Measurements from ENCODE around the gene ST7.
"Not testable (repeated sequence)": the region's sequence is repeated elsewhere in the genome, so short reads cannot be mapped to it uniquely, and the experiment has no call there.

ST7 gene

GRCh38 chr7:116951366-116952292, 1.7 kb upstream of the ST7 start:
- DNase-seq = no peak

GRCh38 chr7:116952635-116953371, 498 bp upstream of the ST7 start:
- DNase-seq = peak; percentile 50

DNA sequence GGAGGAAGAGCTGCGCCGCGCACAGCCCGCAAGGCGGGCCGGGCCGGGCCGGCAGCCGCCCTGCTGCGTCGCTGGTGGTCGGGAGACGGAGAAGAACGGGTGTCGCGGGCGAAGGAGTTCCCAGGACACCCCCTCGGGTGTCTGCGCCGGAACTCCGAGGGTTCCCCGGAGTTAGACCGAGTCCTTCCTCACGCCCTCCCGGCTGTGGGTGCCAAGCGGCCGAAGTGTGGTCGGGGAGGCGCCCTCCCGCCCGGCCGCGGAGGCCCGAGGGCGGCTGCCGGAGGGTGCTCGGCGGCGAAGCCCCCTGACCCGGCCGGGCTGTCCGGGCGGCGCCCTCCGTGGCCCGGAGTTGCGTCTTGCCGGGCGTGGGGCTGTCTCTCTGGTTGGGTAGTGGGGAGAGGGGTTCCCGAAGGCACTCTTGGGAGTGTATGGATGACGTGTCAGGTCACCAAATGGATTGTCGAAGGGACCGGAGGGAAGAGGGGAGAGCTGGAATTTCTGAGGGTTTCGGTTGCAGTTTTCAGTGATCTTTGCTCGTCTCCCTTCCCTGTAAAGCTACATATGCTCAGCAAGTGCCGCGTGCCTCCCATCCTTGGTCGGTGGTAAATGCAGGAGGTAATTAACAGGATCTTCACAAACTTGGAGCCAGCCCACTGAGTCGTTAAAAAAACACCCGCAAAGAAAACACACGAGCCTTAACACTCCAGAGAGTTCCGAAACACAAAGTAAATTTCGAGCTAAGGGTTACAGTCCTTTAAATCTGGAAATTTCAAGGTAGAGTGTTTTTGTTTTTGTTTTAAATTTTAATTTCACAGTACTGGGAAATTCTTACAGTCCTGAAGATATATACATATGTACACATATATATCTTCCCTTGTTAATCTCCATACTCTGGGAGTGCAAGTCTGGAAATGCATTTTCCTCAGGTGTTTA, 871 bp downstream of the ST7 start:
- peak; percentile 69 for DNase-seq

- no peak for DNase-seq
Observed at GRCh38 chr7:116955340-116955739, 2.0 kb downstream of the ST7 start.

DNA sequence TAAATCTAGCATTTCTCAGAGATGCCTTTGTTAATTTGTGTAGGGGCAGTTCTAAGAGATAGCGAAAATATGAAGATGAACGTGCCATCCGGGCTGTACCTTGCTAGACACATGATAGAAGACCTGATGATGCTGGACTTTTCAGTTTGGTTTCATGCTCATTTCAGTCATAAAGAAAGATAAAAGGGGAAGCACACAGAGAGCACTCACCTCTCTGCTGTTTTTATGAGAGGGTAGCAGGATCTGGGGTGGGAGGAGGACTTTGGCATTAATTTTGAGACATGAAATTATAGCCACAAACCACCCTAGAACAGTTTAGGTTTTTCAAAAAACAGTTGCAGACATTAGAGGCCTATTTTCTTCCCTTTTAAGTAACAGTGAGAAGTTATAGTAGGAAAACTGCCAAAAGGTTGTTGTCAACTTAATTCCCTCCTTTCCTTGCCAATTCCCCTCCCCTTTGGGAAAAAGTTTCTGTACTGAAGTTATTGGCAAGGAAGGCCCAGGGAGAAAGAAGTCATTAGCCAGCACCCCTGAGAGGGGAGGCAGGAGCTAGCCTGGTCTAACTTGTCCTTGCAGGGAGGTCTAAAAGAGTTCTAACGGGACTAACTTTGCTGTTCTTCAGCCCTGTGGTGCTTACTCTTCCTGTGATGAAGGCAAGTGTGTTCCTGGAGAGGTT, 2.6 kb downstream of the ST7 start:
- no peak for DNase-seq

DNA sequence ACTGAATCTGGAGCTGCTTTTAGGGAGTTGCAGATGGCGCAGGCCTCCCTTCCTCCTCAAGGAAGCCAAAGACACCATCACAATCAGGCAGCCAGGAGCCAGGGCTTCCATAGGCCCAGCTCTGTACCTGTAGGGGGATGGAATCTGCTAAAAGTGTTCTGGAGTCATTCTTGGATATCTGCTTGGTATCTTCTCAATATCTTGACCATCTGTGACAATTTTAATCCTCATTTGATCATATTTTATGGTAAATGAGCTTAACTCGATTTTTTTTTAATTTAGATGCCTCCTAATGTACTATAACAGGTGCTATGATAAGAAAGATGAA, 3.1 kb downstream of the ST7 start:
- DNase-seq = no peak

- DNase-seq = peak; percentile 0
Observed at GRCh38 chr7:116957874-116958273, 4.6 kb downstream of the ST7 start.

DNA sequence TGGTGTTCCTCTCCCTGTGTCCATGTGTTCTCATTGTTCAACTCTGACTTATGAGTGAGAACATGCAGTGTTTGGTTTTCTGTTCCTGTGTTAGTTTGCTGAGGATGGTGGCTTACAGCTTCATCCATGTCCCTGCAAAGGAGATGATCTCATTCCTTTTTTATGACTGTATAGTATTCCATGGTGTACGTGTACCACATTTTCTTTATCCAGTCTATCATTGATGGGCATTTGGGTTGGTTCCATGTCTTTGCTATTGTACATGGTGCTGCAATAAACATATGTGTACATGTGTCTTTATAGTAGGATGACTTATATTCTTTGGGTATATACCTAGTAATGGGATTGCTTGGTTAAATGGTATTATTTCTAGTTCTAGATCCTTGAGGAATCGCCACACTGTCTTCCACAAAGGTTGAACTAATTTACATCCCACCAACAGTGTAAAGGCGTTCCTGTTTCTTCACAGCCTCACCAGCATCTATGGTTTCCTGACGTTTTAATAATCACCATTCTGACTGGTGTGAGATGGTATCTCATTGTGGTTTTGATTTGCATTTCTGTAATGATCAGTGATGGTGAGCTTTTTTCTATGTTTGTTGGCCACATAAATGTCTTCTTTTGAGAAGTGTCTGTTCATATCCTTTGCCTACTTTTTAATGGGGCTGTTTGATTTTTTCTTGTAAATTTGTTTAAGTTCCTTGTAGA, 8.8 kb downstream of the ST7 start:
- not testable (repeated sequence) for DNase-seq

DNA sequence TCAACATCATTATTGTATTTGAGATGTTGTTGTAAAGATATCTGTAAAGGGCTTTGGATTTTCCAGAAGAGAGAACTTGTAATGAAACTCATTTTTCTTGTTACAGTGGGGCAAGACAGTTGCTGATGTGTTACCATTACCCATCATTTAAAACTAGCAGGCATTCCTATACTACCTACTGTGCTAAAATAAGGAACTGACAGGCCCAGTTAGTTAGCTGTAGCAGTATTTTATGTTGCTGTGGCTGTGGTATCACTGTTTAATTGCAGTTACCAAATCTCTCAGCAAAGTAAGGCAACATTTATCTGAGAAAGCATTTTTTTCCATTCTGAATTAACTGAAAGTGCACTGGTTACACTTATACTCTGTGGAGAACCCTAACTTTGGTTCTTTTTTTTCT, 9.9 kb downstream of the ST7 start:
- no peak for DNase-seq

DNA sequence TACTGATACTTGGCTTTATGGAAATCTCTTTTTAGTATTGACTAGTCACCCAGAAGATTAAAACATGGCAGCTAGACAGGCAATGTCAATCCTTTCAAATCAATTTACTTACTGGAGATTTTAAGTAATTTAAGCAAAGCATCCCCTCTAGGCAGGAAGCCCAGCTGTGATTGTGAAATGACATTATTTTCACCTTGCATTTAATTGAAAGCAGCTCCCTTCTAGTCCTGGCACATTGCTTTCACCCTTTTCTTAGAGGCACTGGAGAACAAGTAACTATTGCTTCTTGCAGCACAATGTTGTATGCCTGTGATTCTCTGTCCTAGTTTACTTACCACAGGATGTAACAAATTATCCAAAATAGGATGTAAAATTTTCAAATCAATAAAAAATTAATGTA, 13.3 kb downstream of the ST7 start:
- no peak for DNase-seq

GRCh38 chr7:116967254-116967922, 14.1 kb downstream of the ST7 start:
- DNase-seq = no peak

GRCh38 chr7:116967983-116968382, 14.7 kb downstream of the ST7 start:
- DNase-seq = no peak

- no peak for DNase-seq
Observed at GRCh38 chr7:116968631-116969030, 15.3 kb downstream of the ST7 start.

DNA sequence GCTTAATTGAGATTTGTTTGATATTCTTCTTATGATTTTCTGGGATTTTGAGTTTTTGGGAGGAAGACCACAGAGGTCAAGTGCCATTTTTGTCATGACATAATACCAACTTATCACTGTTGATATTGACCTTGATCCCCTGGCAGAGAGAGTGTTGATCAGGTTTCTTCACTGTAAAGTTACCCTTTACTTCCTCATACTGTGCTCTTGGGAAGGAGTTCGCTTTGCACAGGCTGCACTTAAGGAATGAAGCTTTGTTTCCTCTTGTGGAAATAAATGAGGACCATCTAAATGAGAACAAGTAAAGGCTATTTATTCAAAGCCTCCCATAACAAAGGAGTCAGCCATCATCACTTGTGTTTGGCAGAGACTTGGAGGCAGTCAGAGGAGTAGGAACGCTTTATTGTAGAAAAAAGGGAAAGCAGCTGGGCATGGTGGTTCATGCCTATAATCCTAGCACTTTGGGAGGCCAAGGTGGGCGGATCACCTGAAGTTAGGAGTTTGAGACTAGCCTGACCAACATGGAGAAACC, 16.1 kb downstream of the ST7 start:
- no peak for DNase-seq

GRCh38 chr7:116970238-116970910, 17.1 kb downstream of the ST7 start:
- no peak for DNase-seq

GRCh38 chr7:116971153-116971552, 17.9 kb downstream of the ST7 start:
- not testable (repeated sequence) for DNase-seq

DNA sequence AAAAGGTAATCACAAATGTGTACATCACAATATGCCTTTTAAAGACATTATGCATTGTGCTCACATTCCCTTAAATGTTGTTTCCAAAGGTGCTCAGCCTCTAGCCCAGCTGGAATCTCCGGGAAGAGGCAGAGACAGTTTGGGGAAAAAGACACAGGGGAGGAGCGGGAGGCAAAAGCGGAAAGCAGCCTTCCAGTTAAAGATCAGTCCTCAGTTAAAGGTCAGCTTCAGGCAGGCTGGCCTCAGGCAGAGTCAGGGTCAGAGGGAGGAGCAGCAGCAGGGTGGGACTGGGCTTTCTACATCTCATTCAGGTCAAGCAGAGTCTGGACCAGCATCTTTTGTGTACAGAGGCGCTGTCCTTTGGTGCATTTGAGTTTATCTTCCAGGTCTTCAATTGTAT, 18.6 kb downstream of the ST7 start:
- DNase-seq = no peak

- not testable (repeated sequence) for DNase-seq
Observed at GRCh38 chr7:116975024-116975423, 21.7 kb downstream of the ST7 start.

- no peak for DNase-seq
Observed at GRCh38 chr7:116977172-116977571, 23.9 kb downstream of the ST7 start.

DNA sequence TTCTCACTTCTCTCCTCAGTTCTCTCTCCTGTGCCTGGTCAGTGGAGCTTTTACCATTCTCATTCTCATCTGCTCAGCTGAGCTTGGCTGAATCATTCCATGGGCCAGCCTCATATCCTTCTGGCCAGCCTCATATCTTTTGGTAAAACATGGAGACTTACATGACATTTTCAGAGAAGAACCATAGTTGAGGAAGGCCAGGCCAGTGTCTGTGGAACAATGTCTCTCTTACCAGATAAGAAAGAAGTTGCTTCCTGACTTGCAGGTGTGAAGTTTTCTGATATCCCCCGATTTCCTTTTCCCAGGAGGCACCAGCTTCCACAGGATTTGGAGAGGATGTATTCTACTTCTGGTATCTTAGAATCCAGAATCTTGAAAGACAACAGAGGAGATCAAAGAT, 24.7 kb downstream of the ST7 start:
- no peak for DNase-seq

Data from NCI-H2171 (cell line).